Measurements from ENCODE around the gene CBL.

CBL gene

DNA sequence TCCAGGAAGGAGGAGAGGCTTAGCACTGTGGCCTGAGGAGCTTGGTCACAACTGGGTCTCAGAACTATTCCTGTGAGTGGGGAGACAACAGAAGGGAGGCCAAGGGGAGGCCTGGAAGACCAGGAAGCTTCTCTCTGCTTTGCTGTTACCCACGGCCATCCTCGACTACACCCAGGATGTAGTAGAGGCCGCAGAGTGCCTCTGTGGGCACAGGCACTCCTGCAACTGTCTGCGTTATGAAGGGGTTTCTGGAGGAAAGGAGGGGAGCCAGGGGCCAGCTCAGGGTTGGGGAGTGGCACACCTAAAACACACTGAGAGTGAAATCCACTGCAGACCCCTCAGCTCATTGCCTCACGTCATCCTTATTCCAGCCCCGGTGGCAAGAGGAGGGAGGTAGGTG lies 144.2 kb downstream of the CBL start:
- DNase-seq = no peak

DNA sequence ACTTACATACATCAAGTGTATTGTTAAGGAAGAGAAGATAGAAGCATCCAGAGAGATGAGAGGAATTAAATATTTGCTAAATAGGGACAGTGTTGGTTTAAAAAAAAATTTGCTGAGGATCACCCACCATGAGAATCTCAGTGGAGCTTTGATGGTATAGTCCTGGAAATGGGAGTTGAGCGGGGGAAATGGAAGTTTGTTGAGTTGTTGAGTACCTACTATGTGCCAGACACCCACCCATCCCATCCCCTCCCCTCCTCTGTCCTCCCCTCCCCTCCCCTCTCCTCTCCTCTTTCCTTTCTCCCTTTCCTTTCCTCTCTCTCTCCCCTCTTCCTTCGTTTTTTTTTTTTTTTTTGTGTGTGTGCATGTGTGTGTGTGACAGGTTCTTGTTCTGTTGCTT lies 145.1 kb downstream of the CBL start:
- DNase-seq = no peak

GRCh38 chr11:119352857-119353260 lies 146.7 kb downstream of the CBL start:
- DNase-seq = no peak

- DNase-seq = no peak
Measured at GRCh38 chr11:119355091-119355843, 149.1 kb downstream of the CBL start.

DNA sequence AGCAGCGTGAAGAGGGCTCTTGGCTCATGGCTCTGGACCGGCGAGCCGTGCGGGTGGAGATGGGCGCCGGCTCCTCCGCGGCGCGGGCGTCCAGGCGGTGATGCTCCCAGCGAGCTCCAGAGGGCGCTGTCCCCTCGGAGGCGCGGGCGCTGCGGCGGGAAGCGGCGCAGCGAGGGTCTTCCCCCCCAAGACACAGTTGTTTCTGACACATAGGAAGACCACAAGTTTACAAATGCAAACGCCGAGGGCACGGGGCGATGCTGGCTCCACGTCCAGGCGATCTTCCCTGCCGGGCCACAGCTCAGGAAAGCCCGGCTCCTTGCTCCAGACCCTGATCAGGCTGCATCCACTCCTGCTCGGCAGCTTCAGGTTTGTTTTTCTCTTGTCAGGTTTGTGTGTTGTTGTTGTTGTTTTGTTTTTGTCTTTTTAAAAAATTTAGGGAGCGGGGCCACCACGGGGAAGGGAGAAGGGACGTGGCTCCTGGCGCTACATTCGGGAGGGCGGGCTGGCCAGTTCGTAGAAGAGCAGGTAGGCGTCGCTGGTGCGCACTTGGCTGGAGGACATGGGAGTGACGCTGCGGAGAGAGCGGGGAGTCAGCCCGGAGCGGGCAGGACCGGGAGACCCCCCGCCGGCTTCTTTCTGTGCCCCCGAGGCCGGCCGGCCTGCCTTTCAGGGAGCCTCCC lies 150.4 kb downstream of the CBL start:
- DNase-seq = peak; percentile 79 to 84

DNA sequence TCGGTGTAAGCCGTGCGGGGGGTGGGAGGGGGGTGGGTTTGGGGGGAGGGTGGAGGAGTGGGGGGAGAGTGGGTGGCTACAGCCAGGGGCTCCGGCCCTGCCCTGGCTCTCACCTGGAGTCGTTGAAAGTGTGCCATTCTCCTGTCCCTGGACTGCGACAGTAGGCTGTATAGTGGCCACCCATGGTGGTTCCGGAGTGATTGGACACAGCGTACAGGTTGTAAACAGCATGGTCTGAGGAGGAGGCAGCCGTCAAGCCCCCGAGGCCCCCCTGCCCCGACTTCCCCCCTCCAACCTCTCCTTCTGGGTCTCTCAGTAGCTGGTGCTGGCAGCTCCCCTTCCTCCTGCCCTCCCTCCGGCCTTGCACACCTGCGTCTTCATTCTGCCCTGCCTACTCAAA lies 150.9 kb downstream of the CBL start:
- DNase-seq = no peak
